ENCODE results near the gene ACTMAP.

Gene ACTMAP

DNA sequence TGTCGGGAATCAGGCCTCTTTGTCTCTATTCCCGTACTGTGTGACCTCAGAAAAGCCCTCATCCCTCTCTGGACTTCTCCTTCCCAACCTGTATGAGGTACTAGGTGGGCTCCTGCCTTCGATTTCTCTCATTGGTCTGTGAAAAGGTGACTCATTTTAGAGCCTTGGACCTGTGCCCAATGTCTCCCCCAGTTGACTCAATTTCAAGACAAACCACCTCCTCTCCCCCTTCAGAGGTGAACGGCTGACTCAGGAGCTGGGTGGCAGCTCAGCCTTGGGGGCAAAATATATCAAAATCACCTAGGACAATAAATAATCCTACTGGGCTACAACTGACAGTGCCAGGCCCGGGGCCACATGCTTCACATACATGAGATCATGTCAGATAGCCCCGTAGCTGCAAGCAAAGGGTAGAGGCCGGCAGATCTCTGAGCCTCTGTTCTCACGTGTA, 34.2 kb downstream of the ACTMAP start:
- peak overlapping the region; percentile 83 for H3K4me3 ChIP-seq (ENCODE audit: low read depth, low read length)
- no peak for DNase-seq (ENCODE audit: low read depth, low spot score)
- TF ChIP-seq, protein P1, sequence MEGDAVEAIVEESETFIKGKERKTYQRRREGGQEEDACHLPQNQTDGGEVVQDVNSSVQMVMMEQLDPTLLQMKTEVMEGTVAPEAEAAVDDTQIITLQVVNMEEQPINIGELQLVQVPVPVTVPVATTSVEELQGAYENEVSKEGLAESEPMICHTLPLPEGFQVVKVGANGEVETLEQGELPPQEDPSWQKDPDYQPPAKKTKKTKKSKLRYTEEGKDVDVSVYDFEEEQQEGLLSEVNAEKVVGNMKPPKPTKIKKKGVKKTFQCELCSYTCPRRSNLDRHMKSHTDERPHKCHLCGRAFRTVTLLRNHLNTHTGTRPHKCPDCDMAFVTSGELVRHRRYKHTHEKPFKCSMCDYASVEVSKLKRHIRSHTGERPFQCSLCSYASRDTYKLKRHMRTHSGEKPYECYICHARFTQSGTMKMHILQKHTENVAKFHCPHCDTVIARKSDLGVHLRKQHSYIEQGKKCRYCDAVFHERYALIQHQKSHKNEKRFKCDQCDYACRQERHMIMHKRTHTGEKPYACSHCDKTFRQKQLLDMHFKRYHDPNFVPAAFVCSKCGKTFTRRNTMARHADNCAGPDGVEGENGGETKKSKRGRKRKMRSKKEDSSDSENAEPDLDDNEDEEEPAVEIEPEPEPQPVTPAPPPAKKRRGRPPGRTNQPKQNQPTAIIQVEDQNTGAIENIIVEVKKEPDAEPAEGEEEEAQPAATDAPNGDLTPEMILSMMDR (IDR thresholded peaks at IDR 0.05; ENCODE audit: low read depth, low read length) = no peak
- in situ Hi-C loops (cut with HindIII; ENCODE audit: low sequenced_read_pairs) = no loop called here

DNA sequence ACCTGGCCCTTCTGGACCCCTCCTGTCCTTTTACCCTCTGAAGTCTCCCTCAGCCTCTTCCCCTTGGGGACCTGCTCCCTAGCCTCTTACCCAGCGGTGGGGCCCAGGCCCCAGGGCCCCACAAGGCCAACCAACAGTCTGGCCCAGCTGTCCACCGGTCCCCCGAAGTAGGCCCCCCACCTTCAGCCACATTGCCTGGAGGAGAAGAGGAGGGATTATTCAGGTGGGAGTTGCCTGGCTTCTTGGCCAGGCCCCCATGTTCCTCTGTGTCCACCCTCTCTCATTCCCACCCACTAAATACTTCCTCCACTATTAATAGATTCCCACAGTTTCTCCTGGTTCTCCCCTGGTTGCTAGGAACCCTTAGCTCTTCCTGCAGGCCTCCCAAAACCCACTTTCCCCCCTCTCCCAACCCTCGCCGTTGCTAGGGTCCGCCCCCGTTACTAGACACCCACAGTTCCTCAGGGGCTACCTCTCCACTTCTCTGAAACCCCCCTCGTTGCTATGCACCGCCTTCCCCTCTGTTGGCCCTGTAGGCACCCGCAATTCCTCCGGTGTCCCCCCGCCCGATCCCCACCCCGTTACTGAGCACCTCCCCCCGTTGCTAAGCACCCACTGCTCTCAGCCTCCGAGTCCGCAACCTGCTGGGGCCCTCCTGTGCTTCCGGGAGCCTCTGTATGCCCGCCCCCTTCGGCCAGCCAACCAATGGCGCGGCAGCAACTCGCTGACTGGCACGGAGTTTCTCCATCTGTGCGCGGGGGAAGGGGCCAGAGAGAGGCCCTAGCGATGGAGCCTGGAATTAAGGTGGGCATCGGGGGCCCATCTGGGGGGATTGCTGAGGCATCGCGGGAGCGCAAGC, 35.6 kb downstream of the ACTMAP start:
- peak; percentile 95 for DNase-seq (ENCODE audit: low read depth, low spot score)
- H3K4me3 ChIP-seq (ENCODE audit: low read depth, low read length) = peak overlapping the region; percentile 51
- in situ Hi-C loops (cut with HindIII; ENCODE audit: low sequenced_read_pairs) = no loop called here
- TF ChIP-seq, protein P1 (IDR thresholded peaks at IDR 0.05; ENCODE audit: low read depth, low read length) = peak; percentile 3

DNA sequence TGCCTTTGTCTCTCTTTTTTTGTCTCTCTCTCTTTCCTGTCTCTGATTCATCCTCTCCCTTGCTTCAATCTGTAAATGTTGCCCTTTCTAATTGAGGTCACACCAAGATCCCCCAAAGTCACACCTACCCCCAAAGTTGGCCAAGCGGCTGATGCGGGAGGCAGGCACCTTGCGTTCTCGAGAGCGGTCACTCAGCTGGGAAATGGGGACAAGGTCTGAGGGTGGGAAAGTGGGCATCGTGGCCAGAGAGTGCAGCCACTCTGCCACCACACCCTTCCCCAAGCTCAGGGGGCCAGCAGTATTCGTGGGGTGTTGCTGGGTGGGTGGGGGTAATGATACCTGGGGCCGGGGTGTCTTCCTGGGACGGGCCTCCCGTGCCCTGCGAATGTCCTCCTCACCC, 36.3 kb downstream of the ACTMAP start:
- no peak overlapping the region for H3K4me3 ChIP-seq (ENCODE audit: low read depth, low read length)
- TF ChIP-seq, protein P1 (IDR thresholded peaks at IDR 0.05; ENCODE audit: low read depth, low read length) = no peak
- in situ Hi-C loops (cut with HindIII; ENCODE audit: low sequenced_read_pairs) = no loop called here
- no peak for DNase-seq (ENCODE audit: low read depth, low spot score)

DNA sequence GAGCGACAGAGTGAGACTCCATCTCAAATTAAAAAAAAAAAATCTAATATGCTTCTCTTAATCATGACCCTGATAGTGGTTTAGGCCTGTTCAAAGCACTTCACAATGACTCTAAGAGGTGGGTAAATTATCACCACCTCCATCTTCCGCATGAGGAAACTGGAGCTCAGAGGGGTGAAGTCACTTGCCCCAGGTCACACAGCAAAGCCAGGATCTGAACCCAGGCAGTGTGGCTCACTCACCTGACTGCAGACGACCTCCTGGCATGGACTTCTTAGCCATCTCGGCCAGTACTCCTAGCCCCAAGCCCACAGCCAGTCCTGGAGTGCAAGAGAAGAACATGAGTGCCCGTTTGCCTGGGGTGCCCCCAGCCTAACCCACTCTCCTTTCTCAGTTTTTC, 40.5 kb downstream of the ACTMAP start:
- DNase-seq (ENCODE audit: low read depth, low spot score) = no peak
- in situ Hi-C loops (cut with HindIII; ENCODE audit: low sequenced_read_pairs) = no loop called here
- H3K4me3 ChIP-seq (ENCODE audit: low read depth, low read length) = no peak overlapping the region
- TF ChIP-seq, protein P1 (IDR thresholded peaks at IDR 0.05; ENCODE audit: low read depth, low read length) = no peak

DNA sequence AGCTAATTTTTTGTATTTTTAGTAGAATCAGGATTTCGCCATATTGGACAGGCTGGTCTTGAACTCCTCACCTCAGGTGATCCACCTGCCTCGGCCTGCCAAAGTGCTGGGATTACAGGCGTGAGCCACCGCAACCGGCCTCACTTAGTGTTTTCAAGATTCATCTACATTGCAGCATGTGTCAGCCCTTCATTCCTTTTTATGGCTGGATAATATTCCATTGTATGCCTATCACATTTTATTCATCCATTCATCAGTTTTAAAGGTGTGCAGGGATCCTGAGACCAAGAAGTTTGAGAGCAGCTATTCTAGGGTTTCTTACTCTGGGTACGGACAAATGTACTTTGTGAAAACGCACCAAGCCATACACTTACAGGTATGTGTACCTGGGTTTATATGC, 42.7 kb downstream of the ACTMAP start:
- no peak overlapping the region for H3K4me3 ChIP-seq (ENCODE audit: low read depth, low read length)
- TF ChIP-seq, protein P1 (IDR thresholded peaks at IDR 0.05; ENCODE audit: low read depth, low read length) = no peak
- no peak for DNase-seq (ENCODE audit: low read depth, low spot score)
- in situ Hi-C loops (cut with HindIII; ENCODE audit: low sequenced_read_pairs) = no loop called here

DNA sequence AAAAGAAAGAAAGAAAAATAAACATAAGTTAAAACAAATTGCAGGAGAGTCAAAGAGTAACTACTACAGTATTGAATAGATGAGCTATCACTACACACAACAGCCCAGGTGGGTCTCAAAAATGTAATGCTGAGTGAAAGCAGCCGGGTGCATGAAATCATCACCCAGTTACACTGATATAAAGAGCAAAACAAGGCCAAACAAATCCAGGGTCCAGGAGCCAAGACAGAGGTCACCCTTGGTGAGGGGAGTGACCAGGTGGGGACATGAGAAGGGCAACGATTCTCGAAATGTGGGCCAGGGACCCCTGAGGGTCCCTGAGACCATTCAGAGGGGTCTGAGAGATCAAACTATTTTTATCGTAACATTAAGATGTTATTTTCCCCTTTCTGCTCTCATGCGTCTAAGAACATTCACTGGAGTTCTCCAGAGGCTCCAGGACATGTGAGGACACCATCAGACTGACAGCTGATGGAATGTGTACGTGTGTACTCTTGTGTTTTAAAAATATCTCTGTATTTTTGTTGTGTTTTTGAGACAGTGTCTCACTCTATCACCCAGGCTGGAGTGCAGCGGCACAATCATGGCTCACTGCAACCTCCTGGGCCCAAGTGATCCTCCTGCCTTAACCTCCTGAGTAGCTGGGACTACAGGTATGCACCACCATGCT, 44.2 kb downstream of the ACTMAP start:
- DNase-seq (ENCODE audit: low read depth, low spot score) = no peak
- in situ Hi-C loops (cut with HindIII; ENCODE audit: low sequenced_read_pairs) = no loop called here
- TF ChIP-seq, protein P1 (IDR thresholded peaks at IDR 0.05; ENCODE audit: low read depth, low read length) = no peak
- H3K4me3 ChIP-seq (ENCODE audit: low read depth, low read length) = no peak overlapping the region

All from astrocyte of the spinal cord (primary cell).